CD4-positive, alpha-beta memory T cell (primary cell): ENCODE data around the gene RMC1. TPM values are rescaled to one million over a fixed set of nuclear protein-coding genes. Genes with fewer than 3 reads are reported as not detected.
A peak's percentile ranks its signal among the peaks of the same experiment; 100 is the strongest.

ENCODE experiments used
- CTCF ChIA-PET: fragments of 350-600 bp; sonication (Branson Sonifier 250); formaldehyde crosslinking; loops from one replicate; lab custom pipeline; 2021; ENCODE audit warnings: inconsistent platforms; ENCODE audit not compliant: partially characterized antibody; lab: Charles Lee
- POLR2A ChIA-PET: fragments of 350-600 bp; sonication (Branson Sonifier 250); formaldehyde crosslinking; loops from one replicate; lab custom pipeline; 2021; ENCODE audit not compliant: partially characterized antibody; lab: Charles Lee
- DNase-seq, 5 donors: peaks; one replicate each; pipeline versions ENCODE4 v3.0.0 to v3.0.0-alpha.2; 2020 to 2022; ENCODE audit warnings: mixed read lengths in 1 of 5
- H3K27ac ChIP-seq: one replicate; pipeline ENCODE4 v1.7.0; 2013; ENCODE audit warnings: low read depth, low read length
- H3K27me3 ChIP-seq: 2 replicates; pipeline ENCODE4 v1.7.0; 2013; ENCODE audit warnings: mild to moderate bottlenecking, low read length, moderate library complexity; ENCODE audit not compliant: insufficient read depth
- H3K36me3 ChIP-seq: 2 replicates; pipeline ENCODE4 v1.7.0; 2013; ENCODE audit warnings: mild to moderate bottlenecking, low read length, moderate library complexity; ENCODE audit not compliant: insufficient read depth
- H3K4me1 ChIP-seq: 2 replicates; pipeline ENCODE4 v1.7.0; 2013; ENCODE audit warnings: mild to moderate bottlenecking, low read length, moderate library complexity; ENCODE audit not compliant: insufficient read depth
- H3K4me3 ChIP-seq, 2 donors: one replicate each; pipeline ENCODE4 v1.7.0; 2013; ENCODE audit warnings: low read length in 2 of 2, mild to moderate bottlenecking in 1 of 2
- H3K9me3 ChIP-seq, 2 donors: one replicate each; pipeline ENCODE4 v1.7.0; 2013; ENCODE audit warnings: low read length in 2 of 2, control low read depth in 1 of 2; ENCODE audit not compliant: control insufficient read depth in 1 of 2
- H3K27ac Mint-ChIP-seq, 7 donors: one replicate each; pipeline ENCODE4 v1.8.0; 2020 to 2021; ENCODE audit warnings: mixed read lengths in 7 of 7, mild to moderate bottlenecking in 6 of 7, inconsistent platforms in 3 of 7, moderate library complexity in 3 of 7
- H3K27me3 Mint-ChIP-seq, 2 donors: one replicate each; pipeline ENCODE4 v1.8.0; 2020 to 2021; ENCODE audit warnings: mixed read lengths in 2 of 2
- H3K36me3 Mint-ChIP-seq, 2 donors: one replicate each; pipeline ENCODE4 v1.8.0; 2020 to 2021; ENCODE audit warnings: mixed read lengths in 2 of 2, inconsistent platforms in 1 of 2, mild to moderate bottlenecking in 1 of 2
- H3K4me1 Mint-ChIP-seq, 4 donors: one replicate each; pipeline ENCODE4 v1.8.0; 2020 to 2021; ENCODE audit warnings: mixed read lengths in 4 of 4, mild to moderate bottlenecking in 1 of 4
- H3K4me3 Mint-ChIP-seq, 8 donors: one replicate each; pipeline ENCODE4 v1.8.0; 2020 to 2021; ENCODE audit warnings: mixed read lengths in 8 of 8, mild to moderate bottlenecking in 7 of 8, moderate library complexity in 6 of 8, inconsistent platforms in 3 of 8
- H3K9me3 Mint-ChIP-seq, 8 donors: one replicate each; pipeline ENCODE4 v1.8.0; 2020 to 2021; ENCODE audit warnings: mixed read lengths in 8 of 8, mild to moderate bottlenecking in 5 of 8, inconsistent platforms in 3 of 8, moderate library complexity in 1 of 8
- intact Hi-C: fragments of 100-400 bp; cut with micrococcal nuclease; formaldehyde crosslinking; loops from one replicate; pipeline ENCODE4 v1.15.1; 2023
- polyA plus RNA-seq, 2 donors: library from polyadenylated mRNA; unstranded; fragments of 300-500 nt; fragmentation: Illumina TruSeq; gene quantifications; one replicate each; pipeline ENCODE4 v1.2.3, GENCODE V29; 2021
- total RNA-seq, 2 experiments: library from RNA; stranded (reverse); gene quantifications; one replicate each; pipeline ENCODE4 v1.2.3, GENCODE V29; 2021

RMC1 gene
- total and polyA plus RNA-seq, 4 experiments from 2014 or later, result 42.7 to 56.6 (median 51.2) TPM

DNA sequence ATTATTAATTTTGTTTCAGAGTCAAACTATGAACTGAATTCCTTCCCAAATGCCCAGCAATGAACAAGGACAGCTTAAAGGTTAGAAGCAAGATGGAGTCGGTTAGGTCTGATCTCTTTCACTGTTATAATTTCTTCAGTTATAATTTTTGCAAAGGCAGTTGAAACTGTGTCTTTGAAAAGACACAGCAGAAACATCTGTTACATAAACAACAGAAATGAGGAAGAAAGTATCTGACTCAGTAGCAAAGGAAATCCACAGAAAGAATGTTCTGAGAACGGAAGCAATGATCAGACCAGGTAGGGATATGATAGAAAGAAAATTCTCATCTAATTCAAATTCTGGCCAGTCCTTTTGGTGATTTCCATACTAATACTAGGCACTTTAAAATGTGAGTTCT is 5.2 kb upstream of the RMC1 start:
- no peak overlapping the region for H3K27ac ChIP-seq
- Mint-ChIP-seq H3K27me3 (no peaks in the 10 kb centered on the region), H3K36me3 (no peaks in the 10 kb centered on the region), H3K4me1 (peaks cover 11 to 28% (median 17%) of the 10 kb centered on the region in 4 donors), H3K9me3 (no peaks in the 10 kb centered on the region), H3K27ac (no peak overlapping the region), H3K4me3 (no peak overlapping the region)
- H3K9me3 ChIP-seq, result no peaks in the 10 kb centered on the region
- no peak for DNase-seq
- H3K4me3 ChIP-seq, result no peak overlapping the region
- peaks cover 18% of the 10 kb centered on the region for H3K4me1 ChIP-seq
- ChIA-PET POLR2A (interaction anchor here (0.8 to 1.1 kb wide), 2 partner anchors 17 to 89 kb away, joined by 4 to 5 read pairs; no protein-coding TSS in a partner anchor), CTCF (interaction anchor here (0.7 to 4.1 kb wide), 37 partner anchors 7 to 991 kb away, joined by 3 to 30 read pairs (median 4); partner anchors contain the start of genes NPC1 and RIOK3)
- no peaks in the 10 kb centered on the region for H3K36me3 ChIP-seq
- H3K27me3 ChIP-seq, result no peaks in the 10 kb centered on the region
- intact Hi-C loops, result loop anchor here (2.0 kb wide), 1 partner anchor 421 kb away; no protein-coding TSS in a partner anchor

DNA sequence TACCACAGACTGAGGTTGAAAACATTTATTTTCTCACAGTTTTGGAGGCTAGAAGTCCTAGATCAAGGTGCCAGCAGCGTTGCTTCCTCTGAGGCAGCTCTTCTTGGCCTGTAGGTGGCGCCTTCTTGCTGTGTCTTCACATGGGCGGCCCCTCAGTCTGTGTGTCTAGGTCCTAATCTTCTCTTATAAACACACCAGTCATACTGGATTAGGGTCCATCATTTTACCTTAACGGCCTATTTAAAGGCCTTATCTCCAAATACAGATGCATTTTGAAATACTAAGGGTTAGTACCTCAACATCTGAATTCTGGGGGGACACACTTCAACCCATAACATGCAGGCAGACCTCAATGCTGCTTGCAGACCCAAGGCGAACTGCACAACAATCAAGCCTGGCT is 4.4 kb upstream of the RMC1 start:
- POLR2A ChIA-PET, result interaction anchor here (0.8 to 1.1 kb wide), 2 partner anchors 16 to 88 kb away, joined by 4 to 5 read pairs; no protein-coding TSS in a partner anchor
- H3K4me1 Mint-ChIP-seq, result peaks cover 11 to 30% (median 17%) of the 10 kb centered on the region in 4 donors
- Histone ChIP-seq H3K9me3 (no peaks in the 10 kb centered on the region), H3K4me3 (no peak overlapping the region), H3K4me1 (peaks cover 18% of the 10 kb centered on the region), H3K27me3 (no peaks in the 10 kb centered on the region), H3K27ac (no peak overlapping the region), H3K36me3 (no peaks in the 10 kb centered on the region)
- H3K4me3 Mint-ChIP-seq, result peak overlapping the region in 1 of 8 donors; percentile 8
- H3K27me3 Mint-ChIP-seq, result no peaks in the 10 kb centered on the region
- peak overlapping the region in 4 of 7 donors; percentile 10 to 69 (median 38) for H3K27ac Mint-ChIP-seq
- CTCF ChIA-PET, result interaction anchor here (0.7 to 4.1 kb wide), 39 partner anchors 8 to 1898 kb away, joined by 3 to 30 read pairs (median 4); partner anchors contain the start of genes ESCO1, NPC1 and RIOK3
- DNase-seq, result peak; percentile 70 to 74 (median 71)
- H3K36me3 Mint-ChIP-seq, result peaks cover 0 to 2% of the 10 kb centered on the region in 2 donors
- no peaks in the 10 kb centered on the region for H3K9me3 Mint-ChIP-seq
- intact Hi-C loops, result loop anchor here (1.0 to 2.0 kb wide), 4 partner anchors 87 to 620 kb away; partner anchors contain the start of gene NPC1

DNA sequence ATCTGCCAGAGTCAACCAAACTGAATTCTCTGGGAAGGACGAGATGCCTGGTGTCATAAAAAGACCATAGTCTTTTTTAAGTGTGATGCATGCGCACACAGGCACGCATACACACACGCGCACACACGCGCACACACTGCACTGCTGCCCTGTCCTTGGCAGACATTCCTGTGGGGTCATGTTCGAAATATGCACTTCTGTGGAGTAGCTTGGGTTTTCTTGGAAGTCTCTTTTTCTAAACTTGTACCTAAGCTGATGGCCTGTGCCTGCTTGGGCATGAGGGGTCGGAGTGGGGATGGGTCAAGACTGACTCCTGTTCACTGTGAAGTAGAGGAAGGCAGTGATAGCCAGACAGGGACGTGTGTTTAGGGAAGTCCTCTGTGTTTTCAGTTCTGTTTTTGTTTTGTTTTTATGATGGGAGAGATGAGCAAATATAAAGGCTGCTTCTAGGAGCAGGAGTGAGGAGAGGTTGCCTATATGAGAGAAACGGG is 4.0 kb upstream of the RMC1 start:
- Mint-ChIP-seq H3K4me3 (no peak overlapping the region), H3K36me3 (peaks cover 0 to 7% of the 10 kb centered on the region in 2 donors), H3K4me1 (peaks cover 13 to 35% (median 21%) of the 10 kb centered on the region in 4 donors), H3K27me3 (no peaks in the 10 kb centered on the region), H3K27ac (peak overlapping the region in 3 of 7 donors; percentile 2 to 69 (median 50)), H3K9me3 (no peaks in the 10 kb centered on the region)
- no peak overlapping the region for H3K27ac ChIP-seq
- H3K9me3 ChIP-seq, result no peaks in the 10 kb centered on the region
- POLR2A ChIA-PET, result interaction anchor here (1.1 kb wide), 1 partner anchor 16 kb away, joined by 4 read pairs; no protein-coding TSS in a partner anchor
- no peaks in the 10 kb centered on the region for H3K27me3 ChIP-seq
- no peak for DNase-seq
- CTCF ChIA-PET, result interaction anchor here (0.9 to 4.1 kb wide), 19 partner anchors 8 to 1899 kb away, joined by 3 to 30 read pairs (median 4); partner anchors contain the start of gene ESCO1
- no peak overlapping the region for H3K4me3 ChIP-seq
- intact Hi-C loops, result loop anchor here (1.0 to 2.0 kb wide), 4 partner anchors 87 to 620 kb away; partner anchors contain the start of gene NPC1
- no peaks in the 10 kb centered on the region for H3K36me3 ChIP-seq
- peaks cover 22% of the 10 kb centered on the region for H3K4me1 ChIP-seq

DNA sequence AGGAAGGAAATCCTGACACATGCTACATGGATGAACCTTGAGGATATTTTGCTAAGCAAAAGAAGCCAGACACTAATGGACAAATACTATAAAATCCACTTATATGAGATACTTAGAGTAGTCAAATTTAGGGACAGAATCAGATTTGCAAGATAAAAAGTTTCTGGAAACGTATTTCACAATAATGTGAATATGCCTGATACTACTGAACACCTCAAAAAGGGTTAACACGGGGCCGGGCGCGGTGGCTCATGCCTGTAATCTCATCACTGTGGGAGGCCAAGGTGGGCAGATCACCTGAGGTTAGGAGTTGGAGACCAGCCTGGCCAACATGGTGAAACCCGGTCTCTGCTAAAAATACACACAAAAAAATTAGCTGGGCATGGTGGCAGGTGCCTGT is 1.7 kb upstream of the RMC1 start:
- no peak overlapping the region for H3K4me3 ChIP-seq
- CTCF ChIA-PET, result interaction anchor here (0.8 to 2.5 kb wide), 3 partner anchors 15 to 86 kb away, joined by 3 to 10 read pairs (median 7); no protein-coding TSS in a partner anchor
- no peaks in the 10 kb centered on the region for H3K27me3 ChIP-seq
- Mint-ChIP-seq H3K4me3 (peak overlapping the region in 4 of 8 donors; percentile 11 to 34 (median 28)), H3K4me1 (peaks cover 25 to 54% (median 37%) of the 10 kb centered on the region in 4 donors), H3K9me3 (no peaks in the 10 kb centered on the region), H3K36me3 (peaks cover 8 to 18% of the 10 kb centered on the region in 2 donors), H3K27me3 (no peaks in the 10 kb centered on the region), H3K27ac (peak overlapping the region in 3 of 7 donors; percentile 18 to 96 (median 22))
- DNase-seq, result no peak
- intact Hi-C loops, result loop anchor here (2.0 to 5.0 kb wide), 4 partner anchors 49 to 569 kb away; partner anchors contain the start of genes RBBP8 and RIOK3
- H3K9me3 ChIP-seq, result no peaks in the 10 kb centered on the region
- no peak overlapping the region for H3K27ac ChIP-seq
- peaks cover 38% of the 10 kb centered on the region for H3K4me1 ChIP-seq
- POLR2A ChIA-PET, result interaction anchor here (1.4 to 2.9 kb wide), 2 partner anchors 14 kb away, joined by 5 to 12 read pairs; no protein-coding TSS in a partner anchor
- no peaks in the 10 kb centered on the region for H3K36me3 ChIP-seq

DNA sequence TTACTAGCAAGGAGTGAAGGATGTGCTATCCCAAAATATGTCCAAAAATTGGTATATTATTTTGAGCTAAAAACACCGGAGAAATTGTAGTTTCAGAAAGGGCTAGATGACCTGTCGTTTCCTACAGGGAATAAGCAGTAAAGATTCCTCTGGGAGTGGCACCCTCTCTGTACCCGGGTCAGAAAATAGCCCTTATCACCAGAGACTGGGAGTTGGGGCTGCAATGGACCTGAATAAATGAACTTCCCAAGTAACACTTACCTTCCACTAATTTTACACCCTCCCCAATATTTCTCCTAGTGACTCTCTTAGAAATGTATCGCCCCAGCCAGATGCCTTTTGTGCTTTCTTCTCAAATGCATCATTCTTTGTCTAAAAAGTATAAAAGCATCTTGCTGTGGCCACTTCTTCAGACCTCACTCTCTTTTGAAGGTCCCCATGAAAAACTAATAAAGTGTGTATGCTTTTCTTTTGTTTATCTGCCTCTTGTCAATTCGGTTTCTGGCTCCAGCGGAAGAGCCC is 734 bp upstream of the RMC1 start:
- Histone ChIP-seq H3K27ac (peak overlapping the region; percentile 82), H3K27me3 (no peaks in the 10 kb centered on the region), H3K9me3 (no peaks in the 10 kb centered on the region), H3K36me3 (no peaks in the 10 kb centered on the region), H3K4me3 (peak overlapping the region; percentile 84 to 85), H3K4me1 (peaks cover 48% of the 10 kb centered on the region)
- H3K4me3 Mint-ChIP-seq, result peak overlapping the region; percentile 84 to 91 (median 88)
- ChIA-PET POLR2A (interaction anchor here (0.7 to 2.9 kb wide), 8 partner anchors 9 to 326 kb away, joined by 3 to 12 read pairs (median 4); partner anchors contain the start of genes NPC1 and RIOK3), CTCF (interaction anchor here (1.1 to 2.5 kb wide), 3 partner anchors 16 to 88 kb away, joined by 3 to 10 read pairs (median 4); no protein-coding TSS in a partner anchor)
- H3K4me1 Mint-ChIP-seq, result peaks cover 28 to 64% (median 45%) of the 10 kb centered on the region in 4 donors
- H3K36me3 Mint-ChIP-seq, result peaks cover 15 to 26% of the 10 kb centered on the region in 2 donors
- H3K27me3 Mint-ChIP-seq, result no peaks in the 10 kb centered on the region
- H3K27ac Mint-ChIP-seq, result peak overlapping the region; percentile 91 to 97 (median 93)
- intact Hi-C loops, result loop anchor here (1.0 to 5.0 kb wide), 6 partner anchors 50 to 570 kb away; partner anchors contain the start of genes NPC1, RBBP8 and RIOK3
- H3K9me3 Mint-ChIP-seq, result no peaks in the 10 kb centered on the region
- no peak for DNase-seq

DNA sequence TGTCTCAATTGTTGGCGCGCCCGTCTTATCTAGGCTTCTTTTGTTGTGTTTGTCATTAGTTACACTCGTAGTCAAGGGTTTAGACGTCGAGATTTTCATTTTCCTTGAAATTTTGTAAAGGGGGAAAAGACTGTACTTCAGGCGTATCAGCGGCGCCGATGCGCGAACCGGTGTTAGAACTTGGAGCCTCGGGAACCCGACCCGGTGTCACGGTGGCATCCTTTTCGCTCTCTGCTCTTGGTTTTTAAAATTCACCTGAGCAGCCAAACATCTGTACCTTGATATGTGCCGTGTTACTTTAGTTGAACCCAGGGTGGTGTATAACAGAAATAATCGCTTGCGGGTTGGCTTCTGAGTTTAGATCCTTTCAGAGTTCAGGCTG is 643 bp downstream of the RMC1 start:
- H3K36me3 ChIP-seq, result peaks cover 12% of the 10 kb centered on the region
- Mint-ChIP-seq H3K4me3 (peak overlapping the region; percentile 89 to 97 (median 94)), H3K27ac (peak overlapping the region; percentile 89 to 98 (median 94)), H3K36me3 (peaks cover 27 to 38% of the 10 kb centered on the region in 2 donors), H3K27me3 (no peaks in the 10 kb centered on the region), H3K9me3 (no peaks in the 10 kb centered on the region), H3K4me1 (peaks cover 30 to 72% (median 52%) of the 10 kb centered on the region in 4 donors)
- peak overlapping the region; percentile 83 to 85 for H3K4me3 ChIP-seq
- ChIA-PET POLR2A (interaction anchor here (0.6 to 2.9 kb wide), 10 partner anchors 8 to 325 kb away, joined by 3 to 12 read pairs (median 5); partner anchors contain the start of genes NPC1 and RIOK3), CTCF (interaction anchor here (1.5 to 3.6 kb wide), 2 partner anchors 12 to 85 kb away, joined by 4 to 27 read pairs; no protein-coding TSS in a partner anchor)
- no peaks in the 10 kb centered on the region for H3K9me3 ChIP-seq
- peak in 4 of 5 donors; percentile 20 to 37 (median 28) for DNase-seq
- intact Hi-C loops, result loop anchor here (1.0 to 5.0 kb wide), 7 partner anchors 12 to 572 kb away; partner anchors contain the start of genes NPC1, RBBP8 and RIOK3
- H3K4me1 ChIP-seq, result peaks cover 44% of the 10 kb centered on the region
- H3K27me3 ChIP-seq, result no peaks in the 10 kb centered on the region
- H3K27ac ChIP-seq, result peak overlapping the region; percentile 82
